Subcutaneous adipose tissue (tissue), 4 donors: ENCODE data around the gene KLF6. TPM values are rescaled to one million over a fixed set of nuclear protein-coding genes. Genes with fewer than 3 reads are reported as not detected.

ENCODE experiments used
- total RNA-seq, 4 donors: library from RNA; depleted of rRNA; stranded (reverse); fragments of >200 nt; gene quantifications; one replicate each; pipeline ENCODE4 v1.1.0, GENCODE V29; 2016
- TF ChIP-seq, protein P1 (sequence below): fragments of 450-650 bp; IDR thresholded peaks from one replicate; pipeline ENCODE4 v1.5.1; 2016; ENCODE audit warnings: low read depth, mild to moderate bottlenecking, control low read depth, antibody characterized with exemption, moderate library complexity

KLF6 gene
- total RNA-seq, 4 donors from 2014 or later = 108 to 205 (median 150) TPM

DNA sequence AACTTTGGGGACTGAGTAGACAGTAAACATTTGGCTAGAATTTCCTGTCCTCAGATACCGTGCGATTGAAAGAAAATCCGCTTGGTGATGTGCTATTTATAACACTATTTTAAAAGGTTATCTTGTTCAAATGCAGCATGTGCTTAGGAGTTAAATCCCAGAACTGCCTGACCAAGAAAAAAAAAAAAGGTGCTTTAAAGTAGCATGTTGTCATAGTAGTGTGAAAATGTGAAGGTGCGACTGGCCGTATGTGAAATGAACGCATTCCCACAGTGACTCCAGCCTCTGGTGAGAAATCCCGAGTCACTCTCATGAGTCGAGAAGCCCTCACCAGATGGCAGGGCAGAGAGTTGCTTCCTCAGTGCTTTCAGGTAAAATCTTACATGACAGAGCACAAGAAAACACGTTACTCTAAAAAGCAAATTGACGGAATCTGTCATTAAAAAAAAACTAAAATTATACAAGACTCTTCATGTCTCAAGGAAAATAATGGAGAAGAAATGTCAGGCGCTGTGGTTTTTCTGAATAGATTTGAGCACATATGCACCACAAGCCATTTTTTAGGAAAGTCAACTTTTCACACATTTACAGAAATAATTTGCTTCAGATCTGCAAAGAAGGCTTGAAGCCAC is 18.4 kb upstream of the KLF6 start:
- TF ChIP-seq, protein P1, sequence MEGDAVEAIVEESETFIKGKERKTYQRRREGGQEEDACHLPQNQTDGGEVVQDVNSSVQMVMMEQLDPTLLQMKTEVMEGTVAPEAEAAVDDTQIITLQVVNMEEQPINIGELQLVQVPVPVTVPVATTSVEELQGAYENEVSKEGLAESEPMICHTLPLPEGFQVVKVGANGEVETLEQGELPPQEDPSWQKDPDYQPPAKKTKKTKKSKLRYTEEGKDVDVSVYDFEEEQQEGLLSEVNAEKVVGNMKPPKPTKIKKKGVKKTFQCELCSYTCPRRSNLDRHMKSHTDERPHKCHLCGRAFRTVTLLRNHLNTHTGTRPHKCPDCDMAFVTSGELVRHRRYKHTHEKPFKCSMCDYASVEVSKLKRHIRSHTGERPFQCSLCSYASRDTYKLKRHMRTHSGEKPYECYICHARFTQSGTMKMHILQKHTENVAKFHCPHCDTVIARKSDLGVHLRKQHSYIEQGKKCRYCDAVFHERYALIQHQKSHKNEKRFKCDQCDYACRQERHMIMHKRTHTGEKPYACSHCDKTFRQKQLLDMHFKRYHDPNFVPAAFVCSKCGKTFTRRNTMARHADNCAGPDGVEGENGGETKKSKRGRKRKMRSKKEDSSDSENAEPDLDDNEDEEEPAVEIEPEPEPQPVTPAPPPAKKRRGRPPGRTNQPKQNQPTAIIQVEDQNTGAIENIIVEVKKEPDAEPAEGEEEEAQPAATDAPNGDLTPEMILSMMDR = no peak

DNA sequence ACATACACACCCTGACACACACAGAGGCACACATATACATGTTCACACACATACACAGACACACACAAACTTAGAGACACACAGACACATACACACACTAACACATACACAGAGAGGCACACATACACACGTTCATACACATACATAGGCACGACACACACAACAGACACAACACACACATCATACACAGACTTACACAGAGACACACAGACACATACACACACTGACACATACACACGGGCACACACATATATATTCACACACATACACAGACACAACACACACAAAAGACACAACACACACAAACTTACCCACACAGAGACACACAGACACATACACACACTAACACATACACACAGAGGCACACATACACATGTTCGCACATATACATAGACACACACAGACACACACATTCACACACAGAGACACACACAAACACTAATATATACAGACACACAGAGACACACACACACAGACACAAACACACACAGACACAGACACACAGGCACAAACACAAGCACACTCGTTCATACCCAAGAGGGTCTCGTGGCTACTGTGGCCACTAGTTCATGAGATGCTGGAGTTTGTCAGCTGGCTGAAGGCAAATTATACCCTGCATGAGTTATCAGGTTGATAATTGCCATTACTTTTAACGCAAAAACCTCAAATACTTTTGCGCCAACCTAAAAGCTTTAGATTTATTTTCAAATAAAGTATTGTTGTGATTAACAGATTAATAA is 17.7 kb upstream of the KLF6 start:
- TF ChIP-seq, protein P1 = no peak

DNA sequence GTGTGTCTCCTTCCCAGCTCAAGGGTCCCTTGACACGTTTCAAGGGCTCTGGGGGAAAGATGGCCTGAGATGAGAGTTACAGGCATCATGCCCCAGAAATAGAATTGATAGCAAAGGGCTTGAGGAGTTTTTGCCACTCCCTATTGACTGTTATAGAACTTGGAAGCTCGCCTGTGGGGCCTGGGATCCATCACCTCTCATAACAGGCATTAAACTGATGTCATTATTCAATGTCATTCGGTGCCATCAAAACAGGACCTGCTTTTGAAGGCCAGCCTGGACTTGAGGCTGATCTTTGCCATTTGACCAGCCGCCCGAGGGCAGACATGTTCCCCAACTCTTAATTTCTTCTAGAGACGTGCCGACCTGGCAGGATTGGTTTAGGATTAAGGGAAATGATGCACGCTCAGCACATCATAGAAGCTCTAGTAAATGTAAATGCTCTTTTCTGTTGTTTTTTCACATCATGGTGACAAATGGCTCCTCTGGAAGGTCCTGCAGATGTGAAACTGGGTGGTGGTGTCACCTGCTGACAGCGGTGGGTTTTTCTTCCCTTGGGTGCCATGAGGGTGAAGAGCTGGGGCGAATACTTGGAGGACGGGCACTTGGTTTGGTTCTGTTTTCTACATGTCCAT is 16.7 kb upstream of the KLF6 start:
- TF ChIP-seq, protein P1 = no peak

DNA sequence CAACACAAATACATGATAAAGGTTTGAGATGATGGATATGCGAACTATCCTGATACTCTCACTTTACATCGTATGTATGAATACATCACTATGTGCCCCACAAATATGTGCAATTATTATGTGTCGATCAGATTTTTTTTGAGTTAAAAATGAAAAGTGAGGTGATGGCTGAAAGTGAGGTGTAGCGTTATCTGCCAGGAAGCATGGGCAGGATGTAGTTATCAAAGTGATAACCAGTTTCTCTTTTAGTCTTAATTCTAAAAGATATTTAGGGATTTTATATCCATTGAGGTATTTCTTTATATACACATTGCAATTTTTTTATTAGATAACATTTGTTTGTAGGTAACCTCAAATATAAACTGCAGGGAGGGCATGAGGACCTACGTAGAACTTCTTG is 15.6 kb upstream of the KLF6 start:
- TF ChIP-seq, protein P1 = no peak

DNA sequence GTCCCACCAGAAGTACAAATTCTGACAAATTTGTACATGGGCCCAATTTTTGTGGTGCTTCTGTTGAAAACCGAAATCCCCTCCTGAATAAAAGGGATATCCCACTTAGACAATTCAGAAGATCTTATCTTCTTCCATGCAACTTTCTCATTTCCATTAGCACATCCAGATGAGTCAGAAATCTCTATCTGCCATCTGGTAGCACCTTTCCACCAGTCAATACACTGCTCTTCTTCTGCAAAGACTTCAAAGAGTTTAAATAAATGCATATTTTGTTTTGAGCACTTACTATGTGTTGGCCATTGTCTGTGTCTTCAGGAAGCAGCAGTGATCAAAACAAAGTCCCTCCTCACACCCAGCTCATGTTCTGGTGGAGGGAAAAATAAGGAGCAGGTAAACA is 12.7 kb upstream of the KLF6 start:
- TF ChIP-seq, protein P1 = no peak

DNA sequence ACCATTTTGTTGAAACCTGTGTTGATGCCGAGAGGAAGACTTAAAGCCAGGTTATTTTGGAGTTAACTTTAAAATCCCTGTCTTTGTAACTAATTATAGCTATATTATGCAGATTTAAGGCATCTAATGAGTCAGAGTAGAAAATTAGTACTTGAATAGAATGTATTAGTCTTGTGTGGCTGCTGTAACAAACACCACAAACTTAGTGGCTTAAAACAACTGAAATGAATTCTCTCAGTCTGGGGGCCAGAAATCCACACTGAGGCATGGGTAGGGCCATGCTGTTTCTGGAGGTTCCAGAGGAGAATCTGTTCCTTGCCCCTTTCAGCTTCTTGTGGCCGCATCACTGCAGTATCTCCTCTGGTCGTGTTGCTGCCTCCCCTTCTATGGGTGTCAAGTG is 8.5 kb upstream of the KLF6 start:
- TF ChIP-seq, protein P1 = no peak

DNA sequence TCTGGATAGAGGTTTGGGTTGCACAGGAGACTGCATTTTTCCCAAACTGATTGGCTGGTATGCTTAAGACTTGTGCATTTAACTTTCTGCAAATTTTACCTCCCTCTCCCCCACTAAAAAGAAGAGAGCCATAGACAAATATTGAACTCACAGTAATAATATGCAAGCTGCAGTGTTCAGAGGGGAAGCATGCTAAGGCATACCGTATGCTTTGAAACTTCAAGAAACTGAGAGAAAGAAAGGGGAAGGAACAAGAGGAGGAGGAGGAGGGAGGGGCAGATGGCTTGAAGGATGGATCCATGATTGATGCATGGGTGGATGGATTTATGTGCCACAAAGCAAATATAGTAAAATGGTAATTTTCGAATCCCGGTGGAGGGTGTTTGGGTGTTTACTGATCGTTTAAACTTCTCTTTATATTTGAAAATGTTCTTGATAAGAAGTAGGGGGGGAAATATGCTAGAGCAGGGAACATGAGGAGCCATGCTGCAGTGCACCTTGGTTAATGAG is 7.8 kb upstream of the KLF6 start:
- TF ChIP-seq, protein P1 = no peak
